Measurements from ENCODE around the gene SNX6.

Gene SNX6

GRCh38 chr14:34604995-34605394 is 25.0 kb downstream of the SNX6 start:
- ATAC-seq = no peak
- TF ChIP-seq ESRRG (CRISPR knock-in tag; IDR thresholded peaks at IDR 0.05) = no peak
- TF ChIP-seq OSR1 (CRISPR knock-in tag; IDR thresholded peaks at IDR 0.05) = no peak
- no peak for TF ChIP-seq ZFP30 (CRISPR knock-in tag; IDR thresholded peaks at IDR 0.05)
- TF ChIP-seq ZNF70 (CRISPR knock-in tag; IDR thresholded peaks at IDR 0.05) = no peak
- TF ChIP-seq ZNF8 (CRISPR knock-in tag; IDR thresholded peaks at IDR 0.05) = no peak
- no peak for TF ChIP-seq ZC3H10 (CRISPR knock-in tag; IDR thresholded peaks at IDR 0.05)
- no peak for TF ChIP-seq ARNTL (CRISPR knock-in tag; IDR thresholded peaks at IDR 0.05; ENCODE audit: borderline replicate concordance, low read depth)
- no peak for TF ChIP-seq SNAI2 (CRISPR knock-in tag; IDR thresholded peaks at IDR 0.05)

DNA sequence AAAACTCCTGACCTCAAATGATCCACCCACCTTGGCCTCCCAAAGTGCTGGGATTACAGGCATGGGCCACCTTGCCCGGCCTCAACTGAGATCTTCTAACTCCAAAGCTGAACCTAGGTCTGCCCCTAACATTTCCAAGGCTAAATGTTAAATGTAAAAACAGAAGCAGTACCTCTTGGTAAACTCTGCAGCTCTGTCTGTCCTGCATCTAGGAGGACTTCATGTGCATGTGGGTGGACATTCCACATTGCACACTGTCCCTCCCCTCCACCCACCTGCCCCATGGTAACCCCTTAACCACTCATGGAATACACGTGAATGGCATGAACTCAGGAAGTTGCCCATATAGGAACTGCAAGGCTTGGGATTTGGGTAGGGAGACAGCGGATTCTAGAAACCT is 33.1 kb downstream of the SNX6 start:
- TF ChIP-seq SNAI2 (CRISPR knock-in tag; IDR thresholded peaks at IDR 0.05) (no peak), TCF4 (CRISPR knock-in tag; IDR thresholded peaks at IDR 0.05; ENCODE audit: borderline replicate concordance) (no peak), TSHZ2 (CRISPR knock-in tag; IDR thresholded peaks at IDR 0.05) (no peak), BACH2 (CRISPR knock-in tag; IDR thresholded peaks at IDR 0.05; ENCODE audit: borderline replicate concordance) (no peak), TOX (CRISPR knock-in tag; IDR thresholded peaks at IDR 0.05; ENCODE audit: borderline replicate concordance) (no peak), ARNTL (CRISPR knock-in tag; IDR thresholded peaks at IDR 0.05; ENCODE audit: borderline replicate concordance, low read depth) (no peak), ZFP3 (CRISPR knock-in tag; IDR thresholded peaks at IDR 0.05) (no peak), ZNF565 (CRISPR knock-in tag; conservative IDR thresholded peaks at IDR 0.05; ENCODE audit: low read depth) (no peak), ZNF8 (CRISPR knock-in tag; IDR thresholded peaks at IDR 0.05) (no peak), ESRRG (CRISPR knock-in tag; IDR thresholded peaks at IDR 0.05) (no peak), OSR1 (CRISPR knock-in tag; IDR thresholded peaks at IDR 0.05) (no peak), RARB (CRISPR knock-in tag; IDR thresholded peaks at IDR 0.05) (no peak), PPARA (CRISPR knock-in tag; IDR thresholded peaks at IDR 0.05; ENCODE audit: borderline replicate concordance) (no peak), ZC3H10 (CRISPR knock-in tag; IDR thresholded peaks at IDR 0.05) (no peak), ISL1 (CRISPR knock-in tag; IDR thresholded peaks at IDR 0.05) (no peak), GLIS3 (CRISPR knock-in tag; IDR thresholded peaks at IDR 0.05) (no peak)
- TF ChIP-seq, protein P1, sequence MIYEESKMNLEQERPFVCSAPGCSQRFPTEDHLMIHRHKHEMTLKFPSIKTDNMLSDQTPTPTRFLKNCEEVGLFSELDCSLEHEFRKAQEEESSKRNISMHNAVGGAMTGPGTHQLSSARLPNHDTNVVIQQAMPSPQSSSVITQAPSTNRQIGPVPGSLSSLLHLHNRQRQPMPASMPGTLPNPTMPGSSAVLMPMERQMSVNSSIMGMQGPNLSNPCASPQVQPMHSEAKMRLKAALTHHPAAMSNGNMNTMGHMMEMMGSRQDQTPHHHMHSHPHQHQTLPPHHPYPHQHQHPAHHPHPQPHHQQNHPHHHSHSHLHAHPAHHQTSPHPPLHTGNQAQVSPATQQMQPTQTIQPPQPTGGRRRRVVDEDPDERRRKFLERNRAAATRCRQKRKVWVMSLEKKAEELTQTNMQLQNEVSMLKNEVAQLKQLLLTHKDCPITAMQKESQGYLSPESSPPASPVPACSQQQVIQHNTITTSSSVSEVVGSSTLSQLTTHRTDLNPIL (CRISPR knock-in tag; IDR thresholded peaks at IDR 0.05; ENCODE audit: low read depth) = no peak
- TF ChIP-seq, protein P2, sequence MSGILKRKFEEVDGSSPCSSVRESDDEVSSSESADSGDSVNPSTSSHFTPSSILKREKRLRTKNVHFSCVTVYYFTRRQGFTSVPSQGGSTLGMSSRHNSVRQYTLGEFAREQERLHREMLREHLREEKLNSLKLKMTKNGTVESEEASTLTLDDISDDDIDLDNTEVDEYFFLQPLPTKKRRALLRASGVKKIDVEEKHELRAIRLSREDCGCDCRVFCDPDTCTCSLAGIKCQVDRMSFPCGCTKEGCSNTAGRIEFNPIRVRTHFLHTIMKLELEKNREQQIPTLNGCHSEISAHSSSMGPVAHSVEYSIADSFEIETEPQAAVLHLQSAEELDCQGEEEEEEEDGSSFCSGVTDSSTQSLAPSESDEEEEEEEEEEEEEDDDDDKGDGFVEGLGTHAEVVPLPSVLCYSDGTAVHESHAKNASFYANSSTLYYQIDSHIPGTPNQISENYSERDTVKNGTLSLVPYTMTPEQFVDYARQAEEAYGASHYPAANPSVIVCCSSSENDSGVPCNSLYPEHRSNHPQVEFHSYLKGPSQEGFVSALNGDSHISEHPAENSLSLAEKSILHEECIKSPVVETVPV (CRISPR knock-in tag; IDR thresholded peaks at IDR 0.05) = no peak
- ATAC-seq = no peak

- TF ChIP-seq BACH2 (CRISPR knock-in tag; IDR thresholded peaks at IDR 0.05; ENCODE audit: borderline replicate concordance) (no peak), TSHZ2 (CRISPR knock-in tag; IDR thresholded peaks at IDR 0.05) (no peak), RARB (CRISPR knock-in tag; IDR thresholded peaks at IDR 0.05) (no peak), ZNF565 (CRISPR knock-in tag; conservative IDR thresholded peaks at IDR 0.05; ENCODE audit: low read depth) (no peak), ESRRG (CRISPR knock-in tag; IDR thresholded peaks at IDR 0.05) (no peak), CSDC2 (CRISPR knock-in tag; IDR thresholded peaks at IDR 0.05) (no peak), GLIS3 (CRISPR knock-in tag; IDR thresholded peaks at IDR 0.05) (no peak), ZFP3 (CRISPR knock-in tag; IDR thresholded peaks at IDR 0.05) (no peak), SNAI2 (CRISPR knock-in tag; IDR thresholded peaks at IDR 0.05) (no peak), TCF4 (CRISPR knock-in tag; IDR thresholded peaks at IDR 0.05; ENCODE audit: borderline replicate concordance) (no peak)
- TF ChIP-seq, protein P3, sequence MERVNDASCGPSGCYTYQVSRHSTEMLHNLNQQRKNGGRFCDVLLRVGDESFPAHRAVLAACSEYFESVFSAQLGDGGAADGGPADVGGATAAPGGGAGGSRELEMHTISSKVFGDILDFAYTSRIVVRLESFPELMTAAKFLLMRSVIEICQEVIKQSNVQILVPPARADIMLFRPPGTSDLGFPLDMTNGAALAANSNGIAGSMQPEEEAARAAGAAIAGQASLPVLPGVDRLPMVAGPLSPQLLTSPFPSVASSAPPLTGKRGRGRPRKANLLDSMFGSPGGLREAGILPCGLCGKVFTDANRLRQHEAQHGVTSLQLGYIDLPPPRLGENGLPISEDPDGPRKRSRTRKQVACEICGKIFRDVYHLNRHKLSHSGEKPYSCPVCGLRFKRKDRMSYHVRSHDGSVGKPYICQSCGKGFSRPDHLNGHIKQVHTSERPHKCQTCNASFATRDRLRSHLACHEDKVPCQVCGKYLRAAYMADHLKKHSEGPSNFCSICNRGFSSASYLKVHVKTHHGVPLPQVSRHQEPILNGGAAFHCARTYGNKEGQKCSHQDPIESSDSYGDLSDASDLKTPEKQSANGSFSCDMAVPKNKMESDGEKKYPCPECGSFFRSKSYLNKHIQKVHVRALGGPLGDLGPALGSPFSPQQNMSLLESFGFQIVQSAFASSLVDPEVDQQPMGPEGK (CRISPR knock-in tag; IDR thresholded peaks at IDR 0.05; ENCODE audit: borderline replicate concordance) = no peak
- TF ChIP-seq, protein P2 (CRISPR knock-in tag; IDR thresholded peaks at IDR 0.05) = no peak
- TF ChIP-seq, protein P4, sequence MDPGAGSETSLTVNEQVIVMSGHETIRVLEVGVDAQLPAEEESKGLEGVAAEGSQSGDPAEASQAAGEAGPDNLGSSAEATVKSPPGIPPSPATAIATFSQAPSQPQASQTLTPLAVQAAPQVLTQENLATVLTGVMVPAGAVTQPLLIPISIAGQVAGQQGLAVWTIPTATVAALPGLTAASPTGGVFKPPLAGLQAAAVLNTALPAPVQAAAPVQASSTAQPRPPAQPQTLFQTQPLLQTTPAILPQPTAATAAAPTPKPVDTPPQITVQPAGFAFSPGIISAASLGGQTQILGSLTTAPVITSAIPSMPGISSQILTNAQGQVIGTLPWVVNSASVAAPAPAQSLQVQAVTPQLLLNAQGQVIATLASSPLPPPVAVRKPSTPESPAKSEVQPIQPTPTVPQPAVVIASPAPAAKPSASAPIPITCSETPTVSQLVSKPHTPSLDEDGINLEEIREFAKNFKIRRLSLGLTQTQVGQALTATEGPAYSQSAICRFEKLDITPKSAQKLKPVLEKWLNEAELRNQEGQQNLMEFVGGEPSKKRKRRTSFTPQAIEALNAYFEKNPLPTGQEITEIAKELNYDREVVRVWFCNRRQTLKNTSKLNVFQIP (CRISPR knock-in tag; IDR thresholded peaks at IDR 0.05; ENCODE audit: borderline replicate concordance, low read depth) = no peak
- no peak for ATAC-seq
Measured at GRCh38 chr14:34593740-34594375, 36.1 kb downstream of the SNX6 start.

Measured in SK-N-SH treated with all-trans-retinoic acid at 6 μM for 48 hours (cell line).